Measurements from ENCODE around the gene UBE2F.

DNA sequence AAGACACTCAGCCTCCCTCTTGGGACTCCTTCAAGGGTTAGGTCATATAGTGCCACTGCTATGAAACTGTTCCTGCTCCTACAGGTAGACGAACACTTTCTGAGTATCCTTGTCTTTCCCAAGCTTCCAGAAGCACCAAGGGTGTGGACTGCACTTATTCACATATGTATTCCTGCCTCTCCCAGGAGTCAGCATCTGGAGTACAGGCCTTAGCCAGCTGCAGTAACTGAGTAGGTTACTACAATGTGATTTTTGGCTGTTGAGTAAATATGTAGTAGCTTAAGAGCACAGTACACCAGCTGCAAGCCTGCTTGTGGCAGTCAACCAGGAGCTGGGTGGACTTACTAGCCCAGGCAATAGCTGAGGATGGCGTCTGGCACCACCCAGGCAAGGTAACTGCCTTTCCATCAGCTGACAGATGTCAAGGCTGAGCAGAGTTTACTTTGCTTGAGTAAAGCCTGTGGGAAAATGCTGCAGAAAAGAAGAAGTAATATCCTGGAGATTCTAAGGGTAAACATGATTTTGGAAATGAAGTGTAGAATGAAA, 80.0 kb downstream of the UBE2F start:
- TF ChIP-seq, protein P1, sequence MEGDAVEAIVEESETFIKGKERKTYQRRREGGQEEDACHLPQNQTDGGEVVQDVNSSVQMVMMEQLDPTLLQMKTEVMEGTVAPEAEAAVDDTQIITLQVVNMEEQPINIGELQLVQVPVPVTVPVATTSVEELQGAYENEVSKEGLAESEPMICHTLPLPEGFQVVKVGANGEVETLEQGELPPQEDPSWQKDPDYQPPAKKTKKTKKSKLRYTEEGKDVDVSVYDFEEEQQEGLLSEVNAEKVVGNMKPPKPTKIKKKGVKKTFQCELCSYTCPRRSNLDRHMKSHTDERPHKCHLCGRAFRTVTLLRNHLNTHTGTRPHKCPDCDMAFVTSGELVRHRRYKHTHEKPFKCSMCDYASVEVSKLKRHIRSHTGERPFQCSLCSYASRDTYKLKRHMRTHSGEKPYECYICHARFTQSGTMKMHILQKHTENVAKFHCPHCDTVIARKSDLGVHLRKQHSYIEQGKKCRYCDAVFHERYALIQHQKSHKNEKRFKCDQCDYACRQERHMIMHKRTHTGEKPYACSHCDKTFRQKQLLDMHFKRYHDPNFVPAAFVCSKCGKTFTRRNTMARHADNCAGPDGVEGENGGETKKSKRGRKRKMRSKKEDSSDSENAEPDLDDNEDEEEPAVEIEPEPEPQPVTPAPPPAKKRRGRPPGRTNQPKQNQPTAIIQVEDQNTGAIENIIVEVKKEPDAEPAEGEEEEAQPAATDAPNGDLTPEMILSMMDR (IDR thresholded peaks at IDR 0.05 in 4 of 5, conservative IDR thresholded peaks at IDR 0.05 in 1 of 5): no peak
- TF ChIP-seq POLR2A (IDR thresholded peaks at IDR 0.05): no peak
